Left cardiac atrium (tissue), 4 donors: ENCODE measurements around the gene KRT75. TPM values are rescaled to one million over a fixed set of nuclear protein-coding genes. Genes with fewer than 3 reads are reported as not detected.
A peak's percentile ranks its signal among the peaks of the same experiment; 100 is the strongest.
"Not testable (repeated sequence)": the region's sequence is repeated elsewhere in the genome, so short reads cannot be mapped to it uniquely, and the experiment has no call there.

Experiments
- ATAC-seq, 2 donors: fragments of 200-7000 bp; cut with Tn5 transposase; one replicate each; pipeline ENCODE4 v1.9.1; 2020; ENCODE audit warnings: mild to moderate bottlenecking in 2 of 2, moderate library complexity in 2 of 2
- DNase-seq: peaks from one replicate; pipeline ENCODE4 v3.0.0-alpha.2; 2020
- intact Hi-C, 2 donors: fragments of 100-400 bp; cut with DNase I; formaldehyde crosslinking; loops; one replicate each; pipeline versions ENCODE4 v1.14.1 to v1.15.1; 2022 to 2023
- long read RNA-seq: library from polyadenylated mRNA; unstranded; transcript quantifications from one replicate; pipeline ENCODE4 v2.0.0, GENCODE V29; 2021
- total RNA-seq, 2 donors: library from RNA; stranded (reverse); fragmentation: NEBNext Ultra II Directional; extraction: Animal tissue kit (Norgen Biotek cat#: 25700); gene quantifications; one replicate each; pipeline ENCODE4 v1.2.1, GENCODE V29; 2021
- donor health status: DM: no; HTN: yes; CAD: no.
- donor health status: DM: no; HTN: yes; CAD: no; lungs with severe emphysema.
- donor health status: DM: yes; HTN: yes; CAD: no.
- donor health status: Dilated cardiomyopathy.

KRT75 gene
- total RNA-seq: not detected
- long read RNA-seq: 0 reads

- intact Hi-C loops: no loop called here
- no peak for ATAC-seq
- DNase-seq: no peak
Measured at GRCh38 chr12:52434081-52434733, at the start of gene KRT75. Gene KRT75, minus strand, starts transcription at chr12:52434371. Its CDS starts 67 bp downstream, at chr12:52434304.

- intact Hi-C loops: no loop called here
- ATAC-seq (no peak), DNase-seq (no peak)
Measured at GRCh38 chr12:52480073-52480472, 45.9 kb upstream of the KRT75 start.

GRCh38 chr12:52477651-52478050, 43.5 kb upstream of the KRT75 start:
- ATAC-seq: no peak
- intact Hi-C loops: no loop called here
- no peak for DNase-seq

GRCh38 chr12:52474212-52474611, 40.0 kb upstream of the KRT75 start:
- intact Hi-C loops: no loop called here
- ATAC-seq (no peak), DNase-seq (no peak)

- DNase-seq (no peak), ATAC-seq (no peak)
- intact Hi-C loops: no loop called here
Measured at GRCh38 chr12:52473768-52474167, 39.6 kb upstream of the KRT75 start, which contains the start of gene KRT6C. Gene KRT6C, minus strand, starts transcription at chr12:52473805. Its CDS starts 68 bp downstream, at chr12:52473737.

GRCh38 chr12:52469853-52470252, 35.7 kb upstream of the KRT75 start:
- DNase-seq: no peak
- no peak for ATAC-seq
- intact Hi-C loops: no loop called here

GRCh38 chr12:52464897-52465296, 30.7 kb upstream of the KRT75 start:
- ATAC-seq (no peak), DNase-seq (no peak)
- intact Hi-C loops: no loop called here

GRCh38 chr12:52461693-52462092, 27.5 kb upstream of the KRT75 start:
- intact Hi-C loops: no loop called here
- ATAC-seq: no peak
- DNase-seq: peak; percentile 44

- DNase-seq (no peak), ATAC-seq (no peak)
- intact Hi-C loops: no loop called here
Measured at GRCh38 chr12:52458861-52459260, 24.7 kb upstream of the KRT75 start.

- DNase-seq (no peak), ATAC-seq (no peak)
- intact Hi-C loops: no loop called here
Measured at GRCh38 chr12:52455821-52456220, 21.6 kb upstream of the KRT75 start.

- intact Hi-C loops: no loop called here
- ATAC-seq: no peak
- DNase-seq: no peak
Measured at GRCh38 chr12:52454411-52455201, 20.4 kb upstream of the KRT75 start.

- no peak for DNase-seq
- ATAC-seq: no peak
- intact Hi-C loops: no loop called here
Measured at GRCh38 chr12:52452101-52452500, 17.9 kb upstream of the KRT75 start, which contains the start of gene KRT6B. Gene KRT6B, minus strand, starts transcription at chr12:52452146. Its CDS starts 68 bp downstream, at chr12:52452078.

- DNase-seq (no peak), ATAC-seq (no peak)
- intact Hi-C loops: no loop called here
Measured at GRCh38 chr12:52448228-52448627, 14.1 kb upstream of the KRT75 start.

GRCh38 chr12:52447196-52447595, 13.0 kb upstream of the KRT75 start:
- ATAC-seq, intact Hi-C loops: not testable (repeated sequence)

GRCh38 chr12:52446367-52447045, 12.3 kb upstream of the KRT75 start:
- DNase-seq (no peak), ATAC-seq (no peak)
- intact Hi-C loops: no loop called here

More at GRCh38 chr12:52447196-52447595, 13.0 kb upstream of the KRT75 start:
- DNase-seq: not testable (repeated sequence)

- ATAC-seq (no peak), DNase-seq (no peak)
- intact Hi-C loops: no loop called here
Measured at GRCh38 chr12:52445876-52446275, 11.7 kb upstream of the KRT75 start.

- ATAC-seq (no peak), DNase-seq (no peak)
- intact Hi-C loops: no loop called here
Measured at GRCh38 chr12:52444647-52445595, 10.8 kb upstream of the KRT75 start.

- intact Hi-C loops: no loop called here
- ATAC-seq (no peak), DNase-seq (no peak)
Measured at GRCh38 chr12:52443966-52444365, 9.8 kb upstream of the KRT75 start.

- DNase-seq (peak; percentile 55), ATAC-seq (peak; percentile 55 to 83)
- intact Hi-C loops: no loop called here
Measured at GRCh38 chr12:52442600-52443061, 8.5 kb upstream of the KRT75 start.
